NT2/D1 (cell line): ENCODE data around the gene NRXN3.
A peak's percentile ranks its signal among the peaks of the same experiment; 100 is the strongest.

ENCODE experiments used
- DNase-seq: peaks from one replicate; pipeline ENCODE4 v3.0.0-alpha.2; 2011; ENCODE audit warnings: low read depth, low spot score
- H3K27me3 ChIP-seq: 2 replicates; pipeline ENCODE4 v1.6.0; 2011; ENCODE audit warnings: mild to moderate bottlenecking; ENCODE audit not compliant: insufficient read length, insufficient read depth
- H3K36me3 ChIP-seq: 2 replicates; pipeline ENCODE4 v1.6.1; 2011; ENCODE audit warnings: mild to moderate bottlenecking, low read length, mixed read lengths; ENCODE audit not compliant: insufficient read depth, insufficient read length
- H3K4me1 ChIP-seq: 2 replicates; pipeline ENCODE4 v1.5.1; 2011; ENCODE audit not compliant: insufficient read depth, insufficient read length
- H3K4me3 ChIP-seq: 2 replicates; pipeline ENCODE4 v1.5.1; 2011; ENCODE audit warnings: low read depth; ENCODE audit not compliant: insufficient read length
- H3K9ac ChIP-seq: 2 replicates; pipeline ENCODE4 v1.6.0; 2011; ENCODE audit warnings: low read depth; ENCODE audit not compliant: insufficient read length
- H3K9me3 ChIP-seq: 2 replicates; pipeline ENCODE4 v1.5.1; 2011; ENCODE audit warnings: mild to moderate bottlenecking, low read length; ENCODE audit not compliant: insufficient read depth
- SUZ12 ChIP-seq: IDR thresholded peaks from 2 replicates; pipeline ENCODE4 v1.6.1; 2011; ENCODE audit not compliant: insufficient read length, insufficient read depth; ENCODE audit errors: extremely low read depth
- YY1 ChIP-seq: IDR thresholded peaks from 2 replicates; pipeline ENCODE4 v1.6.1; 2011; ENCODE audit not compliant: insufficient read length, insufficient read depth
- ZNF274 ChIP-seq: IDR thresholded peaks from 2 replicates; pipeline ENCODE4 v1.6.1; 2011; ENCODE audit warnings: mild to moderate bottlenecking, low read depth, low read length

The NRXN3 gene

DNA sequence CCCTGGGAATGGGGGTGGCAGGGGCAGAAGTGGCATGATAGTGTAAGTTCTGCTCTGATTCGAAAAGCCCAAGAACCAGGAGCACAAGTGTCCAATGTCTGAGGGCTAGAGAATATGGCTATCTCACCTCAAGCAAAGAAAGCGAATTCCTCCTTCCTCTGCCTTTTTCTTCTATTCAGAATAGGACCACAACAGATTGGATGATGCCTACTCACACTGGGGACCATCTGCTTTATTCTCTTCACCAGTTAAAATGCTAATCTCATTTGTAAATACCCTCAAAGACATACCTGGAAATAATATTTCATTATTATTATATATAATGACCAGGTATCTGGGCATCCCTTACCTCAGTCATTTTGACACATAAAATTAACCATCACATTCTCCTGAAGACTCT is 808.7 kb downstream of the NRXN3 start:
- H3K27me3 ChIP-seq = no peaks in the 10 kb centered on the region
- H3K9ac ChIP-seq = no peak overlapping the region
- no peak for TF ChIP-seq YY1
- TF ChIP-seq SUZ12 = no peak
- TF ChIP-seq ZNF274 = no peak
- DNase-seq = no peak
- no peak overlapping the region for H3K4me3 ChIP-seq
- no peaks in the 10 kb centered on the region for H3K9me3 ChIP-seq
- no peaks in the 10 kb centered on the region for H3K36me3 ChIP-seq
- no peaks in the 10 kb centered on the region for H3K4me1 ChIP-seq

DNA sequence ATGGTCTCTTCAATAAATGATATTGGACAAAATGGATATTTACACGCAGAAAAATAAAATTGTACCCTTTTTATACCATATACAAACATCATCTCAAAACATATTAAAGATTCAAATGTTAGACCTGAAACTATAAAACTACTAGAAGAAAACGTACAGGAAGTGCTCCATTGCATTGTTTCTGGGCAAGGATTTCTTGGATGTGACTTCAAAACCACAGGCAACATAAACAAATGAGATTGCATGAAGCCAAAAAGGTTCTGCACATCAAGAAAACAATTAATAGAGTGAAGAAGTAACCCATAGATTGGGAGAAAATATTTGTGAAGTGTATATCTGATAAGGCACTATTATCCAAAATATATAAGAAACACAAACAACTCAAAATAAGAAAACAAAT is 812.4 kb downstream of the NRXN3 start:
- no peak for TF ChIP-seq YY1
- TF ChIP-seq ZNF274 = no peak
- no peak for TF ChIP-seq SUZ12
- H3K4me3 ChIP-seq = no peak overlapping the region
- H3K9ac ChIP-seq = no peak overlapping the region
- H3K9me3 ChIP-seq = peaks cover 6% of the 10 kb centered on the region; the same call in 1 of the 2 replicates
- no peak for DNase-seq
- no peaks in the 10 kb centered on the region for H3K4me1 ChIP-seq
- no peaks in the 10 kb centered on the region for H3K36me3 ChIP-seq
- peaks cover 2% of the 10 kb centered on the region for H3K27me3 ChIP-seq

DNA sequence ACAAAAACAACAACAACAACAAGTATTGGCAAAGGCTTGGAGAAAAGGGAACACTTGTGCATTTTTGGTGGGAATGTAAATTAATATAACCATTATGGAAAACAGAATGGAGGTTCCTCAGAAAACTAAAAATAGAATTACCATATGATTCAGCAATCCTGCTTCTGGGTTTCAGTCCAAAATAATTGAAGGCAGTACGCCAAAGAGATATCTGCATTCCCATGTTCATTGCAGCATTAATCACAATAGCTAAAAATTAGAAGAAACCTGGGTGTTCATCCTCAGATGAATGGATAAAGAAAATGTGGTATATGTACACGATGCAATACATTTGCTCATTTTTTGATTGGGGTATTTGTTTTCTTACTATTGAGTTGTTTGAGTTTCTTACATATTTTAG is 813.0 kb downstream of the NRXN3 start:
- H3K36me3 ChIP-seq = no peaks in the 10 kb centered on the region
- H3K9ac ChIP-seq = no peak overlapping the region
- H3K9me3 ChIP-seq = peaks cover 6% of the 10 kb centered on the region; the same call in 1 of the 2 replicates
- H3K27me3 ChIP-seq = peaks cover 2% of the 10 kb centered on the region
- no peak for DNase-seq
- TF ChIP-seq YY1 (no peak), ZNF274 (no peak), SUZ12 (no peak)
- no peaks in the 10 kb centered on the region for H3K4me1 ChIP-seq
- no peak overlapping the region for H3K4me3 ChIP-seq

DNA sequence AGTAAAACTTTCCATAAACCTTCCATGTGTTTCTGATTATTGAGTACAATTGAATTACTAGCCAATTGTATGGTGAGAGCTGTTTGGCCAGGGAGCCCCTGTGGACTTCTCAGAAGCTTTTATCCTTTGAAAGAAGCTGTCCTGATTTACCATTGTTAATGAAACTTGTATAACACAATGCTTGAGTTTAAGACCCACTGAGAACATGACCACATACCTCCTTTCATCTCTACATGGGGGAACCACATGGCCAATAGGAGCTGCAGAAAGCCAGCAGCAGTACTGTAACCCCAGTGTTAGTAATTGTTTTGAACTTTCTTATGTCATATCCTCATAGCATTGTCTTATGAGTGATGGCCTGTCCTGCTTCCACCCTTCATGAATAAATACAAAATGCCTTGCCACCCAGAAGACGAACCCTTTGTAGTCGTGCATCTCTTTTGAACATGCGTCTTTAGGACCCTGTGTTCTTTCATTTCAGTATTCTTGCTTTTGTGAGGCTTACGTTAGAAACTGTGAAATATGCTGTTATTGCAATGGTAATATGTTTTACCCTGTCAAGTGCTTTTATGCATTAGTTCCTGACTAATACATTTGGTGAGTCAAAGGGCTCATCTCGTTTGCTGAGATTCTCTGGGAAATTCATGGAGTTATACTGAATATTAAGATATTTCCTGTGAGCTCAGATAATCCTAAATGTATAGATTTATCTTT is 815.7 kb downstream of the NRXN3 start:
- peak; percentile 62 for DNase-seq
- TF ChIP-seq SUZ12 = no peak
- TF ChIP-seq ZNF274 = no peak
- TF ChIP-seq YY1 = no peak
- Histone ChIP-seq H3K4me1 (no peaks in the 10 kb centered on the region), H3K4me3 (no peak overlapping the region), H3K36me3 (no peaks in the 10 kb centered on the region), H3K9ac (no peak overlapping the region), H3K27me3 (peaks cover 2% of the 10 kb centered on the region), H3K9me3 (peaks cover 6% of the 10 kb centered on the region; the same call in 1 of the 2 replicates)

DNA sequence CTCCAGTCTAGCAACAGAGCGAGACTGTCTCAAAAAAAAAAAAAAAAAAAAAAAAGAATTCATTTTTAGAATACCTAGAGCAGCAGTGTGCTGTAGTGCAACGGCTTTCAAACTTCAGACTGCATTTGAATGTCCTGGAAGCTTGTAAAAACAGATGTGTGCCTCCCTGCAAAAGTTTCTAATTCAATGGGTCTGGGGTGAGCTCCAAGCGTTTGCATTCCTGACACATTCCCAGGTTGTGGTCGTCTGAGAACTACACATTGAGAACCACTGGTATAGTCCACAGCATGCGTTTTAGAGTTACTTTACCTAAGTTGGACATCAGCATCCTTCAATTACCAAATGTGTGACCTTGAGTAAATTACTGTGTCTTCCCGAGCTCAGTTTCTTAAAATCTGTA is 816.8 kb downstream of the NRXN3 start:
- no peaks in the 10 kb centered on the region for H3K36me3 ChIP-seq
- TF ChIP-seq ZNF274 = no peak
- no peak for TF ChIP-seq YY1
- no peak for TF ChIP-seq SUZ12

DNA sequence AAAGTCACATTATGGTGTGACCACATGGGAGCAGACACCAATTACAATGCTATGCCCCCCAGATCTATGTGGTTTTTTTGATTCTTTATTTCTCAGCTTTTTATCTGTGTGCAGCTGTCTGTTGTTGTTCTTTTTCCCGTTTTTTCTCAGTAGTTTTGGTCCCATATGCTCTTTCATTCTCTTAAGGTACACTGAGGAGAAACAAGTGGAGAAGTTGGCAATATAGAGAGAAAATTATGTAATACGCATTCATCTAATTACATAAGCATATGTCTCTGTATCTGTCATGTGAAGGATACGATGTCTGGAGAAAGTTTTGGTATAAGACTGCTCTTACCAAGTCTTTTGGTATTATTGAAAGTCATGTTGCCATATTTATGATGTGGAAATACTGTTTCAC is 819.0 kb downstream of the NRXN3 start:
- H3K27me3 ChIP-seq = peaks cover 2% of the 10 kb centered on the region
- TF ChIP-seq YY1 (no peak), SUZ12 (no peak), ZNF274 (no peak)
- H3K4me1 ChIP-seq = no peaks in the 10 kb centered on the region
- no peak overlapping the region for H3K4me3 ChIP-seq
- DNase-seq = no peak
- H3K9me3 ChIP-seq = peaks cover 6% of the 10 kb centered on the region; the same call in 1 of the 2 replicates
- H3K36me3 ChIP-seq = no peaks in the 10 kb centered on the region
- H3K9ac ChIP-seq = no peak overlapping the region

More for the DNA sequence above, 816.8 kb downstream of the NRXN3 start:
- Histone ChIP-seq H3K27me3 (peaks cover 2% of the 10 kb centered on the region), H3K9ac (no peak overlapping the region), H3K9me3 (peaks cover 6% of the 10 kb centered on the region; the same call in 1 of the 2 replicates), H3K4me3 (no peak overlapping the region), H3K4me1 (no peaks in the 10 kb centered on the region)
- no peak for DNase-seq

DNA sequence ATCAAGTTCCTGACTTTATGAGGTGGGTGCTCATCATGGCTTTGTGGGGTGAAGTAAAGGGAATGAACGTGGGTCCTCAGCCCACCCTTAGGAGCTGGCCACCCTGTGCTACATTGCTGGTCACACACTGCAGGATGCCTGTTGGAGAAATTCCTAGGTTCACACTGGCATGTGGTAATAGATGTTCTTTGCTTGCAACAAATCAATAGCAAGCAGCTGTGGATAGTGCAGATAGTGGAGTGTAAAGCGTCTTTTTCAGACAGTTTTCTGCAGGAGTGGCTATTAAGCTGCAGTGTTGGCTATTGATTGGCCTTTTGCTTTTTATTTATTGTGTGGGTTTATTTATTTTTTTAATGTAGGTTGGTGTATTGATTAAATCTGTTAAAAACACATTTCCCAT is 822.7 kb downstream of the NRXN3 start:
- no peaks in the 10 kb centered on the region for H3K36me3 ChIP-seq
- no peaks in the 10 kb centered on the region for H3K9me3 ChIP-seq
- no peak for DNase-seq
- no peaks in the 10 kb centered on the region for H3K27me3 ChIP-seq
- no peak overlapping the region for H3K9ac ChIP-seq
- H3K4me1 ChIP-seq = no peaks in the 10 kb centered on the region
- TF ChIP-seq ZNF274 (no peak), SUZ12 (no peak), YY1 (no peak)
- no peak overlapping the region for H3K4me3 ChIP-seq

DNA sequence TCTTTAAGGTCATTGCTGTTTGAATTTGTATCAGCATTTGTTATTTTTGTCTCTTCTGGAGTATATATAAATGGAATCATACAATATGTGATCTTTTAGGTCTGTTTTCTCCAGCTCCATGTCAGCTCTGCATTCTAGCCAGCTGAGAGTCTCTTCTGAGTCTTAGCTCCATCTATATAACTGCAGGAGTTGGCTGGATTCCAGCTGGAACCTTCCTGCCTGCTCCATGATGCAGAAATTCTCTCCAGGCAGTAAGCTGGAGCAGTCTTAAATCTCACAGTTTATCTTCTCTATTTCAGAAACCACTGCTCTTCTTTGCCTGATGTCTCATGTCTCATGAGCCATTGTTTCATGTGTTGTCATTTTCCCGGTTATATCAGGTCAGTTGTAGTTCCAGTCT is 827.6 kb downstream of the NRXN3 start:
- Histone ChIP-seq H3K36me3 (no peaks in the 10 kb centered on the region), H3K27me3 (no peaks in the 10 kb centered on the region), H3K4me3 (no peak overlapping the region), H3K9me3 (no peaks in the 10 kb centered on the region), H3K9ac (no peak overlapping the region), H3K4me1 (no peaks in the 10 kb centered on the region)
- TF ChIP-seq ZNF274 (no peak), YY1 (no peak), SUZ12 (no peak)
- DNase-seq = no peak
